ENCODE measurements around the gene CNTRL. TPM values are rescaled to one million over a fixed set of nuclear protein-coding genes. Genes with fewer than 3 reads are reported as not detected.
"Not testable (repeated sequence)": the region's sequence is repeated elsewhere in the genome, so short reads cannot be mapped to it uniquely, and the experiment has no call there.

CNTRL gene, protein sequence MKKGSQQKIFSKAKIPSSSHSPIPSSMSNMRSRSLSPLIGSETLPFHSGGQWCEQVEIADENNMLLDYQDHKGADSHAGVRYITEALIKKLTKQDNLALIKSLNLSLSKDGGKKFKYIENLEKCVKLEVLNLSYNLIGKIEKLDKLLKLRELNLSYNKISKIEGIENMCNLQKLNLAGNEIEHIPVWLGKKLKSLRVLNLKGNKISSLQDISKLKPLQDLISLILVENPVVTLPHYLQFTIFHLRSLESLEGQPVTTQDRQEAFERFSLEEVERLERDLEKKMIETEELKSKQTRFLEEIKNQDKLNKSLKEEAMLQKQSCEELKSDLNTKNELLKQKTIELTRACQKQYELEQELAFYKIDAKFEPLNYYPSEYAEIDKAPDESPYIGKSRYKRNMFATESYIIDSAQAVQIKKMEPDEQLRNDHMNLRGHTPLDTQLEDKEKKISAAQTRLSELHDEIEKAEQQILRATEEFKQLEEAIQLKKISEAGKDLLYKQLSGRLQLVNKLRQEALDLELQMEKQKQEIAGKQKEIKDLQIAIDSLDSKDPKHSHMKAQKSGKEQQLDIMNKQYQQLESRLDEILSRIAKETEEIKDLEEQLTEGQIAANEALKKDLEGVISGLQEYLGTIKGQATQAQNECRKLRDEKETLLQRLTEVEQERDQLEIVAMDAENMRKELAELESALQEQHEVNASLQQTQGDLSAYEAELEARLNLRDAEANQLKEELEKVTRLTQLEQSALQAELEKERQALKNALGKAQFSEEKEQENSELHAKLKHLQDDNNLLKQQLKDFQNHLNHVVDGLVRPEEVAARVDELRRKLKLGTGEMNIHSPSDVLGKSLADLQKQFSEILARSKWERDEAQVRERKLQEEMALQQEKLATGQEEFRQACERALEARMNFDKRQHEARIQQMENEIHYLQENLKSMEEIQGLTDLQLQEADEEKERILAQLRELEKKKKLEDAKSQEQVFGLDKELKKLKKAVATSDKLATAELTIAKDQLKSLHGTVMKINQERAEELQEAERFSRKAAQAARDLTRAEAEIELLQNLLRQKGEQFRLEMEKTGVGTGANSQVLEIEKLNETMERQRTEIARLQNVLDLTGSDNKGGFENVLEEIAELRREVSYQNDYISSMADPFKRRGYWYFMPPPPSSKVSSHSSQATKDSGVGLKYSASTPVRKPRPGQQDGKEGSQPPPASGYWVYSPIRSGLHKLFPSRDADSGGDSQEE (N-terminal part only)
- total RNA-seq = 18.2 and 22.0 TPM in 2 replicates
- long read RNA-seq, transcript CNTRL-204 (18 exons, 3,372 nt) = major isoform, 8 of 64 reads
- long read RNA-seq, partial matches to known transcripts = 44 of 64 reads
- long read RNA-seq, other reads (novel, unspliced or antisense) = 12 of 64 reads

- peak; percentile 74 for DNase-seq (ENCODE audit: low spot score, unreplicated experiment)
- H3K27ac Mint-ChIP-seq = peak within 1 kb of the TSS; percentile 93
- TF ChIP-seq, protein P1, sequence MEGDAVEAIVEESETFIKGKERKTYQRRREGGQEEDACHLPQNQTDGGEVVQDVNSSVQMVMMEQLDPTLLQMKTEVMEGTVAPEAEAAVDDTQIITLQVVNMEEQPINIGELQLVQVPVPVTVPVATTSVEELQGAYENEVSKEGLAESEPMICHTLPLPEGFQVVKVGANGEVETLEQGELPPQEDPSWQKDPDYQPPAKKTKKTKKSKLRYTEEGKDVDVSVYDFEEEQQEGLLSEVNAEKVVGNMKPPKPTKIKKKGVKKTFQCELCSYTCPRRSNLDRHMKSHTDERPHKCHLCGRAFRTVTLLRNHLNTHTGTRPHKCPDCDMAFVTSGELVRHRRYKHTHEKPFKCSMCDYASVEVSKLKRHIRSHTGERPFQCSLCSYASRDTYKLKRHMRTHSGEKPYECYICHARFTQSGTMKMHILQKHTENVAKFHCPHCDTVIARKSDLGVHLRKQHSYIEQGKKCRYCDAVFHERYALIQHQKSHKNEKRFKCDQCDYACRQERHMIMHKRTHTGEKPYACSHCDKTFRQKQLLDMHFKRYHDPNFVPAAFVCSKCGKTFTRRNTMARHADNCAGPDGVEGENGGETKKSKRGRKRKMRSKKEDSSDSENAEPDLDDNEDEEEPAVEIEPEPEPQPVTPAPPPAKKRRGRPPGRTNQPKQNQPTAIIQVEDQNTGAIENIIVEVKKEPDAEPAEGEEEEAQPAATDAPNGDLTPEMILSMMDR (IDR thresholded peaks at IDR 0.05; ENCODE audit: unreplicated experiment) = no peak
- peaks cover 30% of the 10 kb centered on the region for H3K27me3 Mint-ChIP-seq
- H3K4me3 Mint-ChIP-seq (ENCODE audit: low read depth) = peak within 1 kb of the TSS; percentile 84
- no peaks in the 10 kb centered on the region for H3K36me3 Mint-ChIP-seq (ENCODE audit: insufficient read depth)
- peaks cover 6% of the 10 kb centered on the region for H3K4me1 Mint-ChIP-seq (ENCODE audit: low read depth)
- H3K9me3 Mint-ChIP-seq (ENCODE audit: low read depth) = no peaks in the 10 kb centered on the region
Measured at GRCh38 chr9:121074370-121075250, at the start of gene CNTRL. Gene CNTRL, plus strand, starts transcription at chr9:121074955. Its CDS starts 13,372 bp downstream, at chr9:121088327.

DNA sequence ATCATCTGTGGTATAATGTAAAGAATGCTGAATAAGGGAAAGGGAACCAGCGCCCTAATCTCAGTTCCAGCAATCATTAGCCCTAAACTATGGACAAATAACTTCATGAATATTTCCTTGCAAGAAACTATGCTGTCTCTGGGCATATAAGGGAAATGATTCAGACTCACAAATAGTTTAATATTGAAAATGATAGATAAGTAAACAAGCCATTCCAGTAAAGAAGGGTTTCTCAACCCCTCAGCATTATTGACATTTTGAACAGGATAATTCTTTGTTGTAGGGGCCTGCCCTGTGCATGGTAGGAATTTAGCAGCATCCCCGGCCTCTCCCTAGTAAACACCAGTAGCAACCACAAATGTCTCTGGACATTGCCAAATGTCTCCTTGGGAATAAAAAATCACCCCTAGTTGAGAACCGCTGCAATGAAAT lies 48.5 kb upstream of the CNTRL start:
- TF ChIP-seq, protein P1 (IDR thresholded peaks at IDR 0.05; ENCODE audit: unreplicated experiment) = no peak
- Mint-ChIP-seq H3K27ac (peak overlapping the region; percentile 12), H3K9me3 (ENCODE audit: low read depth) (peaks cover 3% of the 10 kb centered on the region), H3K36me3 (ENCODE audit: insufficient read depth) (peaks cover 23% of the 10 kb centered on the region), H3K4me1 (ENCODE audit: low read depth) (peaks cover 3% of the 10 kb centered on the region), H3K27me3 (no peaks in the 10 kb centered on the region), H3K4me3 (ENCODE audit: low read depth) (no peak overlapping the region)
- DNase-seq (ENCODE audit: low spot score, unreplicated experiment) = no peak

DNA sequence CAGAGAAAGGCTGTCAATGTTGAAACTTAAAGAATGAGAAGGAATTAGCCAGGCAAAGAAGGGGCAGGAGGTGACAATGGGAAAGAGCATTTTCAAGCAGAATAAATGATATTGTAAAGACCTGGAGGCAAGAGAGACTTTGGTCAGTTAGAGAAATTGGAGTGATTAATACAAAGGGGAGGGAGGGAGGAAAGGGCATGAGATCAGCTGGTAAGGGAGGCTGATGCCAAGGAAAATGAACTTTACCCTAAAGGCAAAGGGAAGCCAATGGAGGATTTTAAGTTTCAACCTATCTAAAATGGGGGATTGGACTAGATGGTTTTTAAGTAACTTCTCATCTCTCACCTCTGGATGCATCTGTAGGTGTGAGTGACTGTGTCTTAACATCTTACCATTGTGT lies 48.0 kb upstream of the CNTRL start:
- peaks cover 3% of the 10 kb centered on the region for H3K4me1 Mint-ChIP-seq (ENCODE audit: low read depth)
- TF ChIP-seq, protein P1 (IDR thresholded peaks at IDR 0.05; ENCODE audit: unreplicated experiment) = no peak
- peak overlapping the region; percentile 12 for H3K27ac Mint-ChIP-seq
- peaks cover 3% of the 10 kb centered on the region for H3K9me3 Mint-ChIP-seq (ENCODE audit: low read depth)
- H3K27me3 Mint-ChIP-seq = no peaks in the 10 kb centered on the region
- no peak overlapping the region for H3K4me3 Mint-ChIP-seq (ENCODE audit: low read depth)
- DNase-seq (ENCODE audit: low spot score, unreplicated experiment) = no peak
- peaks cover 23% of the 10 kb centered on the region for H3K36me3 Mint-ChIP-seq (ENCODE audit: insufficient read depth)

DNA sequence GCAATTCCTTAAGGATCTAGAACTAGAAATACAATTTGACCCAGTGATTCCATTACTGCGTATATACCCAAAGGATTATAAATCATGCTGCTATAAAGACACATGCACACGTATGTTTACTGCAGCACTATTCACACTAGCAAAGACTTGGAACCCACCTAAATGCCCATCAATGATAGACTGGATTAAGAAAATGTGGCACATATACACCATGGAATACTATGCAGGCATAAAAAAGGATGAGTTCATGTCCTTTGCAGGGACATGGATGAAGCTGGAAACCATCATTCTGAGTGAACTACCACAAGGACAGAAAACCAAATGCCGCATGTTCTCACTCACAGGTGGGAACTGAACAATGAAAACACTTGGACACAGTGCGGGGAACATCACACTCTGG lies 46.5 kb upstream of the CNTRL start:
- not testable (repeated sequence) for H3K4me1 Mint-ChIP-seq (ENCODE audit: low read depth); H3K27me3 Mint-ChIP-seq; H3K9me3 Mint-ChIP-seq (ENCODE audit: low read depth); H3K27ac Mint-ChIP-seq; DNase-seq (ENCODE audit: low spot score, unreplicated experiment); H3K4me3 Mint-ChIP-seq (ENCODE audit: low read depth)
- peaks cover 20% of the 10 kb centered on the region for H3K36me3 Mint-ChIP-seq (ENCODE audit: insufficient read depth)

DNA sequence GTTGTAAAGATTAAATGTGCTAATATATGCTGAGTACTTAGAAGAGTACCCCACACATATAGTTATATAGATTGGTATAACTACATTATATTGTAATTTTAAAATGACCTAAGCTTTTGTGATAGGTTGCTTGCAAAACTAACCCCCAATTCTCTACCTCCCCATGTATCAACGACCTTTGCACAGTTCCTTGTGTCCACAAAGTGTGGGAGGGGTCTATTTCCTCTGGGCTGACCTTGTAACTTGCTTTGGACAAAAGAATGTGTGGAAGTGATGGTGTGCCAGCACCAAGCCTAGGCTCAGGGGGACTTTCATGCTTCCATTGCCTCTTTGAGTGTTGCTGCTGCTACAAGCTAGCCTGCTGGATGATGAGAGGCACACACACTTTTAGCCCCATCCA lies 45.3 kb upstream of the CNTRL start:
- H3K36me3 Mint-ChIP-seq (ENCODE audit: insufficient read depth) = peaks cover 19% of the 10 kb centered on the region
- H3K9me3 Mint-ChIP-seq (ENCODE audit: low read depth) = peaks cover 3% of the 10 kb centered on the region
- H3K4me3 Mint-ChIP-seq (ENCODE audit: low read depth) = no peak overlapping the region
- no peaks in the 10 kb centered on the region for H3K27me3 Mint-ChIP-seq
- H3K27ac Mint-ChIP-seq = no peak overlapping the region
- TF ChIP-seq, protein P1 (IDR thresholded peaks at IDR 0.05; ENCODE audit: unreplicated experiment) = no peak
- DNase-seq (ENCODE audit: low spot score, unreplicated experiment) = no peak
- peaks cover 3% of the 10 kb centered on the region for H3K4me1 Mint-ChIP-seq (ENCODE audit: low read depth)
